Fibroblast of peridontal ligament (primary cell): ENCODE data around the gene AMY1A.
"Not testable (repeated sequence)": the region's sequence is repeated elsewhere in the genome, so short reads cannot be mapped to it uniquely, and the experiment has no call there.

Experiments used
- DNase-seq: peaks from one replicate; pipeline ENCODE4 v3.0.0-alpha.2; 2010; ENCODE audit errors: extremely low read depth

AMY1A gene

GRCh38 chr1:103655460-103655859 lies at the start of gene AMY1A:
Gene AMY1A (plus strand): TSS chr1:103655760. CDS start chr1:103656331, 571 bp downstream.
- not testable (repeated sequence) for DNase-seq

GRCh38 chr1:103616362-103616761 lies 39.2 kb upstream of the AMY1A start:
- no peak for DNase-seq

GRCh38 chr1:103616994-103617477 lies 38.5 kb upstream of the AMY1A start, which contains the start of gene AMY2A:
Gene AMY2A (plus strand): TSS chr1:103617427. CDS start chr1:103617441, 14 bp downstream.
- DNase-seq: not testable (repeated sequence)

- not testable (repeated sequence) for DNase-seq
Measured at GRCh38 chr1:103627436-103627835, 28.1 kb upstream of the AMY1A start.

- not testable (repeated sequence) for DNase-seq
Measured at GRCh38 chr1:103641194-103641593, 14.4 kb upstream of the AMY1A start.

- DNase-seq: not testable (repeated sequence)
Measured at GRCh38 chr1:103643908-103644307, 11.7 kb upstream of the AMY1A start.

GRCh38 chr1:103650305-103650704 lies 5.3 kb upstream of the AMY1A start:
- not testable (repeated sequence) for DNase-seq

GRCh38 chr1:103650889-103651288 lies 4.7 kb upstream of the AMY1A start:
- not testable (repeated sequence) for DNase-seq

- not testable (repeated sequence) for DNase-seq
Measured at GRCh38 chr1:103654133-103654532, 1.4 kb upstream of the AMY1A start.

GRCh38 chr1:103676335-103676734 lies 20.8 kb downstream of the AMY1A start:
- not testable (repeated sequence) for DNase-seq

- DNase-seq: not testable (repeated sequence)
Measured at GRCh38 chr1:103696110-103696509, 40.5 kb downstream of the AMY1A start, which contains the start of gene AMY1B. Gene AMY1B (minus strand): TSS chr1:103696210. CDS start chr1:103695639, 571 bp downstream.

GRCh38 chr1:103697430-103697829 lies 41.9 kb downstream of the AMY1A start:
- DNase-seq: not testable (repeated sequence)

GRCh38 chr1:103700669-103701068 lies 45.1 kb downstream of the AMY1A start:
- not testable (repeated sequence) for DNase-seq

- not testable (repeated sequence) for DNase-seq
Measured at GRCh38 chr1:103701256-103701655, 45.7 kb downstream of the AMY1A start.

- not testable (repeated sequence) for DNase-seq
Measured at GRCh38 chr1:103707670-103708069, 52.1 kb downstream of the AMY1A start.

- not testable (repeated sequence) for DNase-seq
Measured at GRCh38 chr1:103710381-103710780, 54.8 kb downstream of the AMY1A start.
